Measurements from ENCODE around the gene KRTAP13-1.

The KRTAP13-1 gene, protein sequence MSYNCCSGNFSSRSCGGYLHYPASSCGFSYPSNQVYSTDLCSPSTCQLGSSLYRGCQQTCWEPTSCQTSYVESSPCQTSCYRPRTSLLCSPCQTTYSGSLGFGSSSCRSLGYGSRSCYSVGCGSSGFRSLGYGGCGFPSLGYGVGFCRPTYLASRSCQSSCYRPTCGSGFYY

DNA sequence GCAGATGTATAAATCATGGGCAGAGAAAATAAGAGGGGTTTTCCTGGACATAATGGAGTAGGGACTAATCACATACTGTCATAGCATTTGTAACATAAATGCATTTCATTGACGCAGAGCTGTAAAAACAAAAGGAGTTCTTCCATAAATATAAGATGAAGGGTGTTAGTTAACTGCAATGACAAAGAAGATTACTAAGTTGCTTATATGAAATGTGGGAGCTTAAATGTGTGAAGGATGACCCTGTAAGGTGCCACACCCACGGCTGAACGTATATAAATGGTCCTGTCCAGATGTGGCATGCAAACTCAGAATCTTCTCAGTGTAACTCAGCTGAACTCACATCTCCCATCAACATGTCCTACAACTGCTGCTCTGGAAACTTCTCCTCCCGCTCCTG, at the start of gene KRTAP13-1:
Gene KRTAP13-1 (plus strand): TSS at position 301 of the 400 bp plus-strand sequence. CDS start 56 bp downstream, at position 357.
- Histone ChIP-seq H3K36me3 (no peaks in the 10 kb centered on the region), H3K4me1 (ENCODE audit: control insufficient read depth in 1 of 2, insufficient read depth in 1 of 2, low read depth in 1 of 2, low read length in 1 of 2) (no peaks in the 10 kb centered on the region), H3K4me3 (ENCODE audit: low read depth in 1 of 2, low read length in 1 of 2) (no peak within 1 kb of the TSS), H3K27ac (no peak within 1 kb of the TSS), H3K9me3 (no peaks in the 10 kb centered on the region), H3K27me3 (no peaks in the 10 kb centered on the region)
- TF ChIP-seq, protein P1, sequence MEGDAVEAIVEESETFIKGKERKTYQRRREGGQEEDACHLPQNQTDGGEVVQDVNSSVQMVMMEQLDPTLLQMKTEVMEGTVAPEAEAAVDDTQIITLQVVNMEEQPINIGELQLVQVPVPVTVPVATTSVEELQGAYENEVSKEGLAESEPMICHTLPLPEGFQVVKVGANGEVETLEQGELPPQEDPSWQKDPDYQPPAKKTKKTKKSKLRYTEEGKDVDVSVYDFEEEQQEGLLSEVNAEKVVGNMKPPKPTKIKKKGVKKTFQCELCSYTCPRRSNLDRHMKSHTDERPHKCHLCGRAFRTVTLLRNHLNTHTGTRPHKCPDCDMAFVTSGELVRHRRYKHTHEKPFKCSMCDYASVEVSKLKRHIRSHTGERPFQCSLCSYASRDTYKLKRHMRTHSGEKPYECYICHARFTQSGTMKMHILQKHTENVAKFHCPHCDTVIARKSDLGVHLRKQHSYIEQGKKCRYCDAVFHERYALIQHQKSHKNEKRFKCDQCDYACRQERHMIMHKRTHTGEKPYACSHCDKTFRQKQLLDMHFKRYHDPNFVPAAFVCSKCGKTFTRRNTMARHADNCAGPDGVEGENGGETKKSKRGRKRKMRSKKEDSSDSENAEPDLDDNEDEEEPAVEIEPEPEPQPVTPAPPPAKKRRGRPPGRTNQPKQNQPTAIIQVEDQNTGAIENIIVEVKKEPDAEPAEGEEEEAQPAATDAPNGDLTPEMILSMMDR (IDR thresholded peaks at IDR 0.05) = no peak

DNA sequence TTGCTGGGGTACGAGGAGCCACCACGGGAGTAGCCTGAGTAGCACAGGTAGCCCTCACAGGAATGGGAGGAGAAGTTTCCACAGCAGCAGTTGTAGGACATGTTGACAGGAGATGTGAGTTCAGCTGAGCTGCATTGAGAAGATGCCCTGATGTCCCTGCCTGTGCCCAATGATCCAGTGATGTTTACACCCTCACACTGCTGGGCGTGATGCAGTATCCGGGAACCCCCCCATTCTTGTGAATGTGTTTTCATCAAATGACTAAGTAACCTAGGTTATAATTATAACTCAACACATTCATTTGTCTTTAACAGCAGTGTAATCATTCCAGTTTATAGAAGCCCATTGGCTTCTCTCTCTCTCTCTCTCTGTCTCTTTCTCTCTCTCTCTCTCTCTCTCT, 47.3 kb upstream of the KRTAP13-1 start, which contains the start of gene KRTAP23-1:
Gene KRTAP23-1 (minus strand): TSS at position 101 of the 400 bp plus-strand sequence. CDS start 0 bp downstream, at position 101.
- Histone ChIP-seq H3K9me3 (no peaks in the 10 kb centered on the region), H3K27ac (no peak within 1 kb of the TSS), H3K27me3 (no peaks in the 10 kb centered on the region), H3K4me3 (ENCODE audit: low read depth in 1 of 2, low read length in 1 of 2) (no peak within 1 kb of the TSS), H3K4me1 (ENCODE audit: control insufficient read depth in 1 of 2, insufficient read depth in 1 of 2, low read depth in 1 of 2, low read length in 1 of 2) (no peaks in the 10 kb centered on the region), H3K36me3 (no peaks in the 10 kb centered on the region)
- TF ChIP-seq, protein P1 (IDR thresholded peaks at IDR 0.05) = no peak

DNA sequence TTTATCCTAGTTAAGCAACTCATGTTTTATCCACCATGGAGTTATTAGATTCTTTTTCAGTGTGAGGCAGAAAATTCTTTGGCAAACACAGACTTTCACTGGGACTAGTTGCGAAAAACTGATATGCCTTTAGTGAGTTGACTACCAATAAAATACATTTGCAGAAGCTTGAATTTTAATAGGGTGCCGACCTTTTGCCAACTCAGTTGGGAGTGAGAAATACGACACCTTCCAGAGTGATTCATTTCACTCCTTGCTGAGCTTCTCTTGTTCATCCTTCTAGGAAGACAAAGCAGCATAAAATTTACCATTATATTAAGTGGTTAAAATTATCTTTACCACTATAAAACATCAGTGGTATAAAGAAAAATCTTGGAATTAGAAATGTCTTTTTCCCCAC, 46.3 kb upstream of the KRTAP13-1 start:
- no peak overlapping the region for H3K4me3 ChIP-seq (ENCODE audit: low read depth in 1 of 2, low read length in 1 of 2)
- H3K27ac ChIP-seq = no peak overlapping the region

DNA sequence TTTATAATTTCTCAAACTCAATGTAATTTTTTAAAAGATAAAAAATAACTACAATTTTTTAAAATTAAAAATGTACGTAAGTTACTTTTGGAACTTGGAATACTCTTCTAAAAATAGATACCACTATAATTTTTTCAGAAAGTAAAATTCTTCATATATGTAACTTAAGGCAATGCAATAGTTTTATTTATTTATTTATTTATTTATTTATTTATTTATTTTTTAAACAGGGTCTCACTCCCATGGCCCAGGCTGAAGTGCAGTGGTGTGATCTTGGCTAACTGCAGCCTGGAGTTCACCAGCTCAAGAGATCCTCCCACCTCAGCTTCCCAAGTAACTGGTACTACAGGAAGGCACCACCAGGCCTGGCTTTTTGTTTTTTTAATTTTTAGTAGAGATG, 44.3 kb upstream of the KRTAP13-1 start:
- H3K9me3 ChIP-seq = no peaks in the 10 kb centered on the region
- H3K4me1 ChIP-seq (ENCODE audit: control insufficient read depth in 1 of 2, insufficient read depth in 1 of 2, low read depth in 1 of 2, low read length in 1 of 2) = no peaks in the 10 kb centered on the region
- TF ChIP-seq, protein P1 (IDR thresholded peaks at IDR 0.05) = no peak
- H3K27me3 ChIP-seq = no peaks in the 10 kb centered on the region
- H3K27ac ChIP-seq = no peak overlapping the region
- H3K36me3 ChIP-seq = no peaks in the 10 kb centered on the region
- no peak overlapping the region for H3K4me3 ChIP-seq (ENCODE audit: low read depth in 1 of 2, low read length in 1 of 2)

More for the DNA sequence above, 46.3 kb upstream of the KRTAP13-1 start:
- TF ChIP-seq, protein P1 (IDR thresholded peaks at IDR 0.05) = no peak
- Histone ChIP-seq H3K27me3 (no peaks in the 10 kb centered on the region), H3K9me3 (no peaks in the 10 kb centered on the region), H3K36me3 (no peaks in the 10 kb centered on the region), H3K4me1 (ENCODE audit: control insufficient read depth in 1 of 2, insufficient read depth in 1 of 2, low read depth in 1 of 2, low read length in 1 of 2) (no peaks in the 10 kb centered on the region)

DNA sequence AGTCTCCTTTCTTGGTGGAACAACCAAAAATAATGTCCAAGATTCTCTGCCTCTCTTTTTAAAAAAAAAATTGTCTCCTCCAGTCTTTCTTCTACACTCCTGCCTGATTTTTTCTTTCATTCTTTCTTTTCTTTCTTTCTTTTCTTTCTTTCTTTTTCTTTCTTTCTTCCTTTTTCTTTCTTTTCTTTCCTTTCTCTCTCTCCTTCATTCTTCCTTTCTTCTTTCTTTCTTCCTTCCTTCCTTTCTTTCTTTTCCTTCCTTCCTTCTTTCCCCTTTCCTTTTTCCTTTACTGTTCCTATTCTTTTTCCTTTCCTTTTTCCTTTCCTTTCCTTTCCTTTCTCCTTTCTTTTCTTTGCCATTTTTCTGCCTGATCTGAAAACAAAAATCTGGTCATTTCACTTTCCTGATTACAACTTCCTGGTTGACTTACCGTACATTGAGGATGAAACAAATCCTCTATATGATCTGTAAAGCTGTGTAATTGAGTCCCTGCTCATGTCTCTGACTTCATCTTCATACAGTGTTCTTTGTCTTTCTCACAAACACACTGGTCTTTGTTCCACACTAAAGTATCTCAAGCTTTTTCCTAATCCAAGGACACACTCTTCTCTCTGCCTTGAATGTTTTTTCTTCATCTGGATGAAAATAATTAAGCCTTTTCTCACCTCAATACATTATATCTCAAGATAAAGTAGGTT, 41.4 kb upstream of the KRTAP13-1 start:
- Histone ChIP-seq H3K4me3 (ENCODE audit: low read depth in 1 of 2, low read length in 1 of 2) (no peak overlapping the region), H3K27ac (no peak overlapping the region), H3K36me3 (no peaks in the 10 kb centered on the region), H3K9me3 (no peaks in the 10 kb centered on the region), H3K27me3 (no peaks in the 10 kb centered on the region), H3K4me1 (ENCODE audit: control insufficient read depth in 1 of 2, insufficient read depth in 1 of 2, low read depth in 1 of 2, low read length in 1 of 2) (no peaks in the 10 kb centered on the region)
- TF ChIP-seq, protein P1 (IDR thresholded peaks at IDR 0.05) = no peak

Measured in neutrophil (primary cell).